HG03108 (cell line): ENCODE measurements around the gene KIAA0753.
"Not testable (repeated sequence)": the region's sequence is repeated elsewhere in the genome, so short reads cannot be mapped to it uniquely, and the experiment has no call there.

ENCODE experiments used
- ATAC-seq: cut with Tn5 transposase; IDR thresholded peaks from one replicate; pipeline ENCODE4 v1.9.1; 2021; ENCODE audit warnings: moderate library complexity; ENCODE audit not compliant: unreplicated experiment

KIAA0753 gene

DNA sequence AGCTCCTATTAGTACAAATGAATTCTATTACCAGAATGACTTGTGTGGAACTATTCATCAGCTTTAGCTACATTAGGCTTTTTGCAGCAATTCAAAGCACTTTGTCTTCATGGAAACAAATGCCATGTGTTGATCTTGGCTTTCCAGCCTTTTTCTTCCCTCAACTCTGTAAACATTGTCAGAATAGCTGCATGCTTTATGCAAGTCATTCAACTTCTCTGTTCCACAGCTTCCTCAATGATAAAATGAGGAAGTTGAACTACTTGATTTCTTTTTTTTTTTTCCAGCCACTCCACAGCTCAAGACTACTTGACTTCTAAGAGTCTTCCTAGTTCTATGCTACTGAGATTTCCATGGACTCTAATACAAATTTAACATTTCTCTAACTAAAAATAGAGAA, 41.1 kb downstream of the KIAA0753 start:
- no peak for ATAC-seq

DNA sequence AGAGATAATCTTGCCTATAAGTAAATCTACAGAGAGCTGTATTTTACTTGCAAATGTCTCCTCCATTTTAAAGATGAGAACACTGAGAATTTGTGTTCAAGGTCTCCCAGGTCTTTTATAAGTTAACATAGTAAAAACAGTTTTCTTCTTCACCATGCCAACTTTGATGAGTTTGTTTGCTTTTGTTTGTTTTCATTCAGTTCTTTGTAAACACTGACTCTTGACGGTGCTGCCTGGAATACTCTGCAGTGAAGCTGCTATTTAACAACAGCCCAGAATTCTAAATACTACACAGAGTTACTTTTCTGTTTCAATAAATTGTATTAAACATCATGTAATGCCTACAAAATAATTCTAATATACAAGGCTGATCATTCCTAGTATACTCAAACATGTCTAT, 42.8 kb downstream of the KIAA0753 start:
- ATAC-seq: no peak

DNA sequence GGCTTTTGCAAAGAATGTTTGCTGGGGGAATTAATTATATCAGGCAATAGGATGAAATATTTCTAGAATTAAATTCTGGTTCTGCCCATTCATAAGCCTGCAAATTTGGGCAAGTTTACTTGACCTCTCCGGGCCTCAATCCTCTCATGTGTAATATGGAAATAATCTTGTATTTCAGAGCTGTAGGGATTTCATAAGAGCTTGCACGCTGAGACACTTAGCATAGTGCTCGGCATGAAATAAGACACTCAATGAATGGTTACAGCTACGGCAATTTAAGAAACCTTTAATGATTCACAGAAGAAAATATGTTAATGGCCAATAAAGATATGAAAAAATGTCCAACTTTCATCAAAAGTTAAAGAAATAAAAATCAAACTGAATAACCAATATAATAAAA, 43.6 kb downstream of the KIAA0753 start:
- no peak for ATAC-seq

DNA sequence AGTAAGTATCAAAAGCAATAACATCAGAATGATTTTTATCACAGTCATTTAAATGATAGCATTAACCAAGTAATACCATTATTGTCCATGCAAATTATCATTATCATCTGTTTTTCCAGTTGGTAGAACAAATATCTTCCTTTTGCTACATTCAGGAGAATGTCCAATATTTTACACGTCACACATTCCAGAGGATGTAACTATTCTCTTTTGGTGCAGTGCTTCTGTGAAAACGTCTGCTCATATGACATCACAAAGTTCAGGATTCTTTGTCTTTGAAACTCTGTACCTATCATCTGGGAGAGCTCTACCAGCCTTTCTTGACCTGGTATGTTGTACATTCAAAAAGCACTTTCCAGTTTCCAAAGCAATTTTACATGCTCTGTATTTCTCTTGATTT, 44.0 kb downstream of the KIAA0753 start:
- no peak for ATAC-seq

DNA sequence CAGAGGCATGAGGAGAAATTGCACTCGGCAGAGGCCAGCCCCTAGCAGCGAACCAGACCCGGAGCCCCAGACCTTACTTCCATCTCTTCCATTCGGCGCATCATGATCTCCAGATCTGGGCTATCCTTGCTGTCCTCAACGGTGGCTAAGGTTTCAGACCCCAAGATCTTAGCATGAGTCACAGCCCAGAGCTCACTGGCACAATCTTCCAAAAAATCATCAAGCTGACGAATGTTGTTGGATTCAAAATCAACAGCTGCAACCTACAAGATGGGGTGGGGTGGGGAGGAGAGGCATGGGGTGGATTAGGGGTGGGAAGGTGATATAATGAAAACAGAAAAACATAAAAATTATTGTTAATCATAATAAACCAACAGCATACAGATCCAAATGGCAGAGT, 44.4 kb downstream of the KIAA0753 start:
- ATAC-seq: no peak

DNA sequence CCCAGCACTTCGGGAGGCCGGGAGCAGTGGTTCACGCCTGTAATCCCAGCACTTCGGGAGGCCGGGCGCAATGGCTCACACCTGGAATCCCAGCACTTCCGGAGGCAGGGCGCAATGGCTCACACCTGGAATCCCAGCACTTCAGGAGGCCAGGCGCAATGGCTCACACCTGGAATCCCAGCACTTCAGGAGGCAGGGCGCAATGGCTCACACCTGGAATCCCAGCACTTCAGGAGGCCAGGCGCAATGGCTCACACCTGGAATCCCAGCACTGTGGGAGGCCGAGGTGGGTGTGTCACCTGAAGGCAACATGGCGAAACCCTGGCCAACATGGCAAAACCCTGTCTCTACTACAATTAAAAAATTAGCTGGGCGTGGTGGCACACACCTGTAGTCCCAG, 47.1 kb downstream of the KIAA0753 start:
- ATAC-seq: not testable (repeated sequence)

DNA sequence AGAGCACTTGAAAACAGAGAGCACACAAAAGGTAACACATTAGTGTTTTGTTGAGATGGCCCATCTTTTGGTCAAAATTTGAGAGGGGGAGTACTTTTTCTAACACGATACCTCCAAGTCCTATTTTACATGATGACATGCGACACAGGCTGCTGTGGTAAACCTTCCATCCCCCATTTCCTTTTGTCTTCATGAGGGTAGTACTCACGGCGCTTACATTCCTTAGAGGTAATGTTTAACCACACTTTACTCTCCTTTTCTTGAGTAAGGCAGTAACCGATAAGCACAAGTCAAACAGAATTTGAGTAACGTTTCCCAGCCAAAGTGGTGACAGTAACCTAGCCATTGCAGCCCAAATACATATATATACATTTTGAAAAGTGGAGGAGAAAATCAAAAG, 48.3 kb downstream of the KIAA0753 start:
- ATAC-seq: no peak

DNA sequence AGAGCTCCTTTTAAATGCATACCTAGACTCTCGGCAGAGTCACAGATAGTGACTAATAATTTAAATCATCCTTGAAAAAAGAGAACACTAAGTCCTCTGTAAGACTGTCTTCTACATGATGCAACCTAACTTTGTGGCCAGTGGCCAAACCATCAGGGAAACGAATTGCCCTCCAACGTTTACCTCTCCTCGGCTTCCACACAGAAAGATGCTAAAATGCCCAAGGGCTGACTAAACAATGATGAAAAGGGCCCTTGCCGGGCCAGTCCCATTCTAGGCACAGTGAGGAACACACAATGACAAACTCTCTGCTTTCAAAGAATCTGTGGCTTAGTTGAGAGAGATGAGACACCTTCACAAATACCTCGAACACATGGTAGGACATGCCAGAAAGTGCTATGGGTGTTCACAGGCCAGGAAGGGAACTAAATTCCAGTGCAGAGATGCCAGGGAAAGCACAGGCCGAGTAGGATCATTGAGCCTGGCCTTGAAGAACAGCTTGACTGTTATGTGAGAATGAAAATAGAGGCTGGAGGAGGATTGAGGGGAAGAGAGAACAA, 48.8 kb downstream of the KIAA0753 start:
- ATAC-seq: no peak

DNA sequence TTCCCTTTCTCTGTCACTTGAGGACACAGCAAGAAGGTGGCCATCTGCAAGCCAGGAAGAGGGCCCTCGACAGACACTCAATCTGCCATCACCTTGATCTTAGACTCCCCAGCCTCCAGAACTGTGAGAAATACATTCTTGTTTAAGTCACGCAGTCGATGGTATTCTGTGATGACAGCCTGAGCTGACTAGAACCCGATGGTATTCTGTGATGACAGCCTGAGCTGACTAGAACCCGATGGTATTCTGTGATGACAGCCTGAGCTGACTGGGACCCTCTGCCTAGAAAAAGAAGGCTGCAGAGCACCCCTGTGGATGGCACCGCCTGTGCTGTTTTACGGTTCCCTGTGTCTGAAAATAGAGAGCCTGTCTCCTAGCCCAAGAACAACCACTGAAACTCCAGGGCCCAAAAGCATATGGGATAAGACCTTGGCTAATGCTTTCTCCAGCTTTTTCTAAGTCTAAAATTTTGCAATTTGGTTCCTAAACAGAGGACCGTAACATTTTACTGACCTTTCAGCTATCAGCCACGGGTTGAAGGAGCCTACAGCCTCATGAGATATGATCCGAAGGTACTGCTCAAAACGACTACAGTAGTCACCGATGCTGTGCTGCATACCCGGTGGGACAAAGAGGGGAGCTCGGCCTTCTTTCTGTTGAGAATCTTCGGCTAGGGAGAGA, 51.1 kb downstream of the KIAA0753 start:
- no peak for ATAC-seq

DNA sequence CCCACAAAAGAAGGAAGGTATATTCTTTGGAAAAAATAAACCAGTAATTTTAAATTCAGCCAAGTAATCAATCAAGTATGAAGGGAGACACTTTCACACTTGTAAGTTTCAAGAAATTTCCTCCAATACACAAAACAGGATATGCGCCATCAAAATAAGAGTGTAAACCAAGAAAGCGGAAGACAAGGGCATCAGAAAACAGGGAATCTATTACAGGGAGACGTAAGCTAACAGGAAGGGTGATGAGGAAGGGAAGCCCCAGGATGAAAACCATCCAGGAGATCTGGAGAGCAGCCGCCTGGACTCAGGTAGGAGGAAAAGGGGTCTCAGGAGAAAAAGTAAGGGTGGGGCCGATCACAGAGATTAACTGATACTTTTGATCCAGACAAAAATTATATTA, 52.3 kb downstream of the KIAA0753 start:
- no peak for ATAC-seq

DNA sequence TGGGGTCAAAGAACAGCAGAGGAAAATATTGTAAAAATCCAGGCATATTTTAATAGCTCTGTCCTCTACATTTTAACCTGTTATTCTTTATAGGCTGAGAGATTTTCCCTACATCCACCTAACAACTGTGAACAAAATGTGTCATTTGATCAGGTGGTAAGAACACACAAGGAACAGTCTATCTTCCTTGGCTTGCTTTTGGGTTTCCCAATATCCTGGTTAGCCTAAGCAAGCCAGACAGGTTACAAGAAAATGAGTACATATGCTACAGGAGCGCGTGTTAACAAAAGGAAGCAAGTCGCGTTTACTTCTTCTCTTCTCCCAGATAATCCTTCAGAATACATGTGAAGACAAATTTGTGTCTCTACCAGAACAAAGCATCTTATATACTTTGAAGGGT, 53.2 kb downstream of the KIAA0753 start:
- no peak for ATAC-seq

DNA sequence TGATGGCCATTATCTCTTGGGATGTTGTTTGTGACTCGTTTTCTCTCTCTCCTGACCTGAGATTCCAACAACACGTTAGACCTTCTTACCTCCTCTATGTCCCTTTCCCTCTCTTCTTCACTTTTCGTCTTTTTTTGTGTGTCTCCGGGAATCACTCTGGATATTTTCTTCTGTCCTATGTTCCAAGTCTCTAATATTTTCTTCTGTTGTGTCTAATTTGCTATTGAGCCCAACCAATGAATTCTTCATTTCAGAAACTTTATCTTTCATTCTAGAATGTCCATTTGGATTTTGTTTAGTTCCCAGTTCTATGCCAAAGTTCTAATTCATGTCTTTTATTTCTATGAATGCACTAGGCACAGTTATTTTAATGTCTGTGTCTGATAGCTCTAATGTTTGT, 57.1 kb downstream of the KIAA0753 start:
- ATAC-seq: no peak

DNA sequence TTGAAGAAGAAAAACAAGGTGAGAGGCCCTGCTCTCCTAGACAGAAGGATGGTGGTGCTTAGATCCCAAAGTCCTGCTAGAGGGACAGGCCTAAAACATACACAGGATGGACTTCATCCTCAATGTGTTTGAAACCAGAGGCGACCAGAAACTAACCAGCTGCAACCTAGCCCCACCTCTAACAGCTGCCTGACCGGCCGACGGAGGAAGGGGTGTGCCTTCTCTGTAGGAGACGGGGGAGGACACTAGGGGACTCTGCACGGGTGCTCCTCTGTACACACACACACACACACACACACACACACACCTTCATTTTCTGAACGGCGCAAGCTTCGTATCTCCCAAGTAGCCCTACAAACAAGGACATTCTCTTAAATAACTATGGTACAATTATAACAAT, 59.9 kb downstream of the KIAA0753 start:
- no peak for ATAC-seq

DNA sequence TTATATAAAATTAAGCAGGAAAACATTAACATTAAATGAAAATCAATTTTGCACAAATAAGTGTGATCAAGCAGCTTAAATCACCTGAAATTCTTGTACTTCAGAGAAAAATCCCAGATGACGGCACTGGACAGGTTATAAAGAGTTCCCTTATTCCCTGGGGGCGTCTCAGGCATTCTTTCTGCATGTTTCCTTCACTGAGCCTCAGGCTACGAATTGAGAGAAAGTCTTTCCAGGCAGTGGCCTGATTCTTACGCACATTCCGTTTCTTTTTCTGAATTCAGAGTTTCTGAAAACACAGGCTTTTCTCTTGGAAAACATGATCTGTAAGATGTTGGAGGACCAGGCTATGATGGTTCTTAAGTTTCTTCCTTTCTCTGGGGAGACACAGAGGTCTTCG, 62.0 kb downstream of the KIAA0753 start:
- ATAC-seq: no peak

DNA sequence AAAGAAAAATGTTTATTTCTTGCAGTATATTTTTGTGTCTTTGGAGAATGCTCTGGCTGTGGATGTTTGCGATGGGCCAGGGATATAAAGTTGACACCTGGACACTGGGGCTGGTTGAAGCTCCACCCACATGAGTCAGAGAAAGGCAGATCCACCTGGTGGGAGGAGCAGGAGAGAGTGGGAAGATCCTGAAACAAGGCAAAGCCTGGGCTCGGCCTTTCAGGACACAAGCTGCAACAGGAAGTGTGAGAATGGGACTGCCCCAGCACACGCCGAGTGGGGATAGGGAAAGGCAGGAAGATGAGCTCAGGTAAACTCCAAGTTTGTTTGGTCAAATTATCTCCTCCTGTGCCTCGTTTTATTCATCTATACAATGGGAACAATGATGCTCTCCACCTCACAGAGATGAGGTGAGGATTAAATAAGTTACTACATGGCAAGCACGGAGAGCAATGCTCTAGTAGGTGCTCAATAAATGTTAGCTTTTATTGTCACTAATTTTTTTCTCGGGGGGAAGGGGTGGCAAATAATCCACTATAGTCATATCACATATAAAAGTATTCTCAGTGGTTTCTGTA, 62.7 kb downstream of the KIAA0753 start:
- no peak for ATAC-seq

DNA sequence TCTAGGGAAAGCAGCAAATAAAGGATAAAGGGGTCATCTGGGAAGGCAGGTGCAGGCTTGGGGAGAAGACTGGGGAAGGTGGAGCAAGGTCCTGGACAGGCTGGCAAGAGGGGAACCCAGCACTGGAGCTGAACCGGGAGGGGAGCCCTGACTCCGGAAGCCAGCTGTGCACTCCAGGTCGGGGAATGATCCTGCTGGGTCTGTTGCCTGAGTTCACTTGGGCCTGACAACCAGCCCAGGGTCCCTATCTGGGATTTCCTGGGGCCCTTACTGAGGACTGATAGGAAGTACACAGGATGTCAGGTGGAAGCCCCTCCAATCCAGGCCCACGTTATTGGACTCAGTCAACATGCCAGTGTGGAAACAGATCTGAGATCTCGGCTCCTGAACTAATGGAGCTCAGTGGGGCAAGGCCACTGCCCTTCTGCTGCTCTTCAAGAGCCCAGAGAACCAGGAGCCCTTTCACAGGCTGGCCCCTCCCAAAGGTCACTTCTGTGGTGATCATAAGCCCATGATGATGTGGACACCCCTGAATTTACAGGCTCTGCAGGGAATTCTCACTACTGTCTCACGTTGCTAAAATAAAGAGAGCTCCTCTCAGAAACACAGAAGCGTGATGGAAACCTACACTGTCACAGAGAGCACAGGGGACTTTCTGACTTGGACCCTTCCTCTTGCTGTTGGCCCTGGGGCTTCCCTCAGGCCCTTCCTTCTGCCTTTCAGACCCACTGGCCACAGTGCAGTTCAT, 64.3 kb downstream of the KIAA0753 start:
- no peak for ATAC-seq

DNA sequence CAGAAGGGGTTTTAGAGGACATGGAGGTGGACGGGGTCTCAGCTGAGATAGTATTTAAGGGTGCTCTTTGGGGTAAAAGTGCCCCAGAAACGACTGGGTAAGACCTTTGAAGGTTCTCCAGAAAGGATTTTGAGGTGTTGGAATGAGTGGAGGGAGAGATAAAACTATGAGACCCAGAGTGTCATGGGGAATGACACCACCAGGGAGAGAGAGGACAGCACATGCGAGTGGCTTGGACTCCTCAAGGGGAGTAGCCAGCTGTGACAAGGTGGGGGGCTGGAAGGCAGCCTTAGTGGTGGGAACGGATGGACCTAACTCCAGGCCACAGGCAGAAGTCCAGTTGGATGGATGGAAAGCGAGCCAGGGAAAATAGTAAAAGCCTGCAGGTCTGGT, 64.9 kb downstream of the KIAA0753 start:
- ATAC-seq: no peak

DNA sequence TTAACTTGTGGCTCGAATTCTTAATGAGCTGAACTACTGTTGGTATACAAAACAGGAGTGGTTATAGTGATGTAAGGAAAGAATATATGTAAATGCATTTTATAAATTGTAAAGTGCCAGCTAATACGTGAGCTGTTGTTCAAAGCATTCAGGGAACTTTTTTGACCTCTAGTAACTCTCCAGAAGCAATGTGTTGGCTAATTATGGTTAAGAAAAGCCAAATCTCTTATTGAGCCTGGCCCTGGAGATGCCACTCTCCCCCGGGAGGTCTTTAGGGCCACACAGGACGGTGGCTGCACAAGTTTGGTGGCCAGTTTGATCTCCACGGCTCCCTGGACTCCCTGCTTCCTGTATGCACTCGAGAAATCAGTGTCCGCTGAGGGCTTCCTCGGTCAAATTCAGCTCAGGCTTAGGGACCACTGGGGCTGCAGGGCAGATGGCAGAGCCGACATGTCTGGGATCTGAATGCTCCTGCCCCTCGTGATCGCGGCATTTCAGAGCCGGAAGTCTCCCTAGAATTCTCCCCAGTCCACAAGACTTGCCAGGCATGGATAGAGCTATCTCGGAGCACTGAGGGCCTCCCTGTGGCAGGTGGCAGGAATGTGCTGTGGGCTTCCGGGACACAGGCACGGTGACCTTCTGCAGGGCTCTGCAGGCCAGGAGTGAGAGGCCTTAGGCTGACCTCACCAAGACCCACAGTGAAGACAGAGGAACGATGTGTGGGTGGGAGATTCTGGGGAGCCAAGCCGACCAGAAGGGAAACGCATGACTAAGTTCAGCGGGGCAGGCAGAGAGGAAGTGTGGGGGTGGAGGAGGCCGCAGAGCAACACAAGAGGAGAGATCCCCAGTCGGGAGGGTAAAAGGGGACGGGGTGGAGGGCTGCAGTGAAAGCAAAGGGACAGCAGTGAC, 65.6 kb downstream of the KIAA0753 start:
- no peak for ATAC-seq

DNA sequence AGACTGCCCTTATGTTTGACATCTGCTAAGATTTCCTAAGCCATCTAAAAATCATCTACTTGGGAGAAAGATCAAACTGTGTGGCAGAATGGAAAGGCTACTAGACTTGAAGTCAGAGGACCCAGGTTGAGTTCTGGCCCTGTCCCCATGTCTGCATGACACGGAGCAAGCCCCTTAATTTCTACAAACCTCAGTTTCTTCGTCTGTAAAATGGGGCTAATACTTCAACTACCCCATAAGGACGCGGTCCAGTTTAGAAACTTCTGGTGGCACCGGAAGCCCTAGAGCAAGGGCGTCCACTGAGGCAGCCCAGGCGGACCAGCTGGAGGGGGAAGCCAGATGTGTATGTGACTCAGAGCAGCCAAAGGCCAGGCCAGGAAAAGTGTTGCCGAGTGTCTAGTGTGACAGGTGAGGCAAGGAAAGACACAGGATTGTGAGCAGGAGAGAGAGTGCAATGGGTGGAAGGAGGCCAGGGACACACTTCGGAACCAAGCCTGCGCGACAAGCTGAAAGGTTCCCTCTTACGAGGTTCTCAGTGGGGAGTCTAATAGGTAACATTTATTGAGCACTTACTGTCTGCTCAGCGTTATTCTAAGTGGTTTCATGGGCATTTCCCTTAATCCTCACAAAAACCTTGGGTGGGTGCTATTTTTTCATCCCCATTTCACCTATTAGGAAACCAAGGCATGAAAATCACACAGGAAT, 66.4 kb downstream of the KIAA0753 start:
- ATAC-seq: no peak

DNA sequence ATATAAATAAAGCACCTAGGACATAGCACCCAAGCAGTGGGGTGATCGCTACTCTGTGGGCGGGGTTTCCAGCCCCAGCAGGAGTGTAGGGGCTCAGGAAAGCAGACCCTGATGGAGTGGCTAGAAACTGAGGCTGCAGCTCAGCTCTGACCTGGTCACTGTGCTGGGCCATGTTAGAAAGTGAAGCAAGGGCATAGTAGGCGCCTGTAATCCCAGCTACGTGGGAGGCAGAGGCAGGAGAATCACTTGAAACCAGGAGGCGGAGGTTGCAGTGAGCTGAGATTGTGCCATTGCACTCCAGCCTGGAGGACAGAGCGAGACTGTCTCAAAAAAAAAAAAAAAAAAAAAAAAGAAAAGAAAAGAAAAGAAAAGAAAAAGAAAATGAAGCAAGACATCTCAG, 67.0 kb downstream of the KIAA0753 start:
- not testable (repeated sequence) for ATAC-seq
